Activated T-cell treated with anti-CD3 and anti-CD28 coated beads, Interleukin-2, amount 50 U/mL, for 72 hours (primary cell): ENCODE results near the gene TMED3. TPM values are rescaled to one million over a fixed set of nuclear protein-coding genes. Genes with fewer than 3 reads are reported as not detected.

Experiments used
- ATAC-seq, 2 donors: fragments of 150-1000 bp; cut with Tn5 transposase; replicated peaks in 1 of 2; 2 replicates each; pipeline ENCODE4 v1.10.0; 2021; ENCODE audit warnings: moderate library complexity in 2 of 2, mild to moderate bottlenecking in 1 of 2
- DNase-seq, 2 donors: peaks; one replicate each; pipeline ENCODE4 v3.0.0; 2021 to 2022; ENCODE audit warnings: mixed read lengths in 1 of 2
- H3K27ac Mint-ChIP-seq: one replicate; pipeline ENCODE4 v1.8.0; 2022; ENCODE audit warnings: mild to moderate bottlenecking, moderate library complexity, mixed read lengths
- H3K27me3 Mint-ChIP-seq: one replicate; pipeline ENCODE4 v1.8.0; 2022; ENCODE audit warnings: low read depth, mixed read lengths
- H3K36me3 Mint-ChIP-seq, 2 donors: one replicate each; pipeline ENCODE4 v1.8.0; 2022; ENCODE audit warnings: mixed read lengths in 2 of 2, mild to moderate bottlenecking in 1 of 2; ENCODE audit not compliant: insufficient read depth in 2 of 2
- H3K4me1 Mint-ChIP-seq: one replicate; pipeline ENCODE4 v1.8.0; 2022; ENCODE audit warnings: low read depth, mixed read lengths
- H3K4me3 Mint-ChIP-seq, 2 donors: one replicate each; pipeline ENCODE4 v1.8.0; 2022; ENCODE audit warnings: mild to moderate bottlenecking in 2 of 2, mixed read lengths in 2 of 2, moderate library complexity in 2 of 2
- H3K9me3 Mint-ChIP-seq, 2 donors: one replicate each; pipeline ENCODE4 v1.8.0; 2022; ENCODE audit warnings: mixed read lengths in 2 of 2
- total RNA-seq, 2 donors: library from RNA; stranded (reverse); gene quantifications; one replicate each; pipeline ENCODE4 v1.2.3, GENCODE V29; 2022

TMED3 gene
- 10 to 100 TPM; 42.2 to 44.8 TPM for total RNA-seq

GRCh38 chr15:79310985-79311900, at the start of gene TMED3:
TMED3 (plus strand) TSS chr15:79311112; CDS start chr15:79311250, 138 bp downstream.
- DNase-seq: peak; percentile 88
- Mint-ChIP-seq H3K36me3 (peaks cover 8 to 10% of the 10 kb centered on the region in 2 donors), H3K9me3 (no peaks in the 10 kb centered on the region), H3K27ac (peak within 1 kb of the TSS; percentile 12), H3K27me3 (peaks cover 29% of the 10 kb centered on the region), H3K4me3 (peak within 1 kb of the TSS; percentile 88 to 91), H3K4me1 (peaks cover 45% of the 10 kb centered on the region)
- ATAC-seq: peak; percentile 99

- no peaks in the 10 kb centered on the region for H3K36me3 Mint-ChIP-seq
- ATAC-seq: no peak
- DNase-seq: no peak
- H3K27ac Mint-ChIP-seq: no peak overlapping the region
- peaks cover 28% of the 10 kb centered on the region for H3K27me3 Mint-ChIP-seq
- H3K4me3 Mint-ChIP-seq: no peak overlapping the region
- H3K4me1 Mint-ChIP-seq: no peaks in the 10 kb centered on the region
- peaks cover 0 to 2% of the 10 kb centered on the region in 2 donors for H3K9me3 Mint-ChIP-seq
These were observed 49.1 kb upstream of the TMED3 start for GRCh38 chr15:79261836-79262235.

GRCh38 chr15:79265167-79265566, 45.7 kb upstream of the TMED3 start:
- no peaks in the 10 kb centered on the region for H3K4me1 Mint-ChIP-seq
- ATAC-seq (no peak), DNase-seq (no peak)
- peaks cover 31% of the 10 kb centered on the region for H3K27me3 Mint-ChIP-seq
- H3K4me3 Mint-ChIP-seq: no peak overlapping the region
- H3K27ac Mint-ChIP-seq: no peak overlapping the region
- no peaks in the 10 kb centered on the region for H3K9me3 Mint-ChIP-seq
- H3K36me3 Mint-ChIP-seq: no peaks in the 10 kb centered on the region

GRCh38 chr15:79265987-79266579, 44.8 kb upstream of the TMED3 start:
- DNase-seq: no peak
- Mint-ChIP-seq H3K4me1 (no peaks in the 10 kb centered on the region), H3K36me3 (no peaks in the 10 kb centered on the region), H3K9me3 (no peaks in the 10 kb centered on the region), H3K27me3 (peaks cover 24% of the 10 kb centered on the region), H3K4me3 (no peak overlapping the region), H3K27ac (no peak overlapping the region)
- ATAC-seq: no peak

- H3K4me1 Mint-ChIP-seq: peaks cover 8% of the 10 kb centered on the region
- no peak within 1 kb of the TSS for H3K27ac Mint-ChIP-seq
- H3K9me3 Mint-ChIP-seq: peaks cover 0 to 4% of the 10 kb centered on the region in 2 donors
- ATAC-seq (no peak), DNase-seq (no peak)
- H3K4me3 Mint-ChIP-seq: peak within 1 kb of the TSS in 1 of 2 donors; percentile 45
- peaks cover 0 to 3% of the 10 kb centered on the region in 2 donors for H3K36me3 Mint-ChIP-seq
- H3K27me3 Mint-ChIP-seq: peaks cover 66% of the 10 kb centered on the region
These were observed 28.3 kb upstream of the TMED3 start, which contains the start of gene ANKRD34C for GRCh38 chr15:79282371-79283251. ANKRD34C (plus strand) TSS chr15:79282722; CDS start chr15:79293285, 10,563 bp downstream.

- H3K27ac Mint-ChIP-seq: no peak overlapping the region
- no peak for ATAC-seq
- H3K9me3 Mint-ChIP-seq: peaks cover 0 to 4% of the 10 kb centered on the region in 2 donors
- H3K27me3 Mint-ChIP-seq: peaks cover 74% of the 10 kb centered on the region
- peaks cover 0 to 3% of the 10 kb centered on the region in 2 donors for H3K36me3 Mint-ChIP-seq
- H3K4me1 Mint-ChIP-seq: peaks cover 8% of the 10 kb centered on the region
- DNase-seq: peak; percentile 38 to 50
- H3K4me3 Mint-ChIP-seq: peak overlapping the region in 1 of 2 donors; percentile 45
These were observed 27.5 kb upstream of the TMED3 start for GRCh38 chr15:79283252-79284048.

- Mint-ChIP-seq H3K9me3 (no peaks in the 10 kb centered on the region), H3K27ac (no peak overlapping the region), H3K27me3 (peaks cover 35% of the 10 kb centered on the region), H3K36me3 (no peaks in the 10 kb centered on the region), H3K4me3 (no peak overlapping the region), H3K4me1 (peaks cover 8% of the 10 kb centered on the region)
- ATAC-seq (no peak), DNase-seq (no peak)
These were observed 20.2 kb upstream of the TMED3 start for GRCh38 chr15:79290642-79291275.

GRCh38 chr15:79292011-79292410, 18.9 kb upstream of the TMED3 start:
- no peak for ATAC-seq
- H3K36me3 Mint-ChIP-seq: no peaks in the 10 kb centered on the region
- H3K27ac Mint-ChIP-seq: no peak overlapping the region
- no peak overlapping the region for H3K4me3 Mint-ChIP-seq
- no peak for DNase-seq
- no peaks in the 10 kb centered on the region for H3K9me3 Mint-ChIP-seq
- peaks cover 23% of the 10 kb centered on the region for H3K27me3 Mint-ChIP-seq
- peaks cover 8% of the 10 kb centered on the region for H3K4me1 Mint-ChIP-seq

- H3K36me3 Mint-ChIP-seq: no peaks in the 10 kb centered on the region
- no peak for ATAC-seq
These were observed 16.8 kb upstream of the TMED3 start for GRCh38 chr15:79294075-79294474.

DNA sequence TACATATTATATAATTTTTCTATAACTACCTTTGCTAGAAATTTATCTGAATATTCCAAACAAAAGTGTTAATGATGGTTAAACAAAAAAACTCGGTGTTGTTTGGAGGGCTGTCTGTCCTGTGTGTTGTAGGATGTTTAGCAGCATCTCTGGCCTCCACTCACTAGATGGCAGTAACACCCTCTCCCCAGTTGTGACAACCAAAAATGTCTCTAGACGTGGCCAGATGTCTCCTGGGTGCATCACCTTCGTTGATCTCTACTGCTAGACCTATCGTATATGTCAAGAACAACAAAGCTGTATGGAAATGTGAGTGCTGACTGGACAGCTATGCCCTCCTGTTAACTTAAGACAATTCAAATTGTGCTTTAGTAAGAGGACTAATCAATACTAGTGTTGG, 14.3 kb upstream of the TMED3 start:
- Mint-ChIP-seq H3K36me3 (no peaks in the 10 kb centered on the region), H3K9me3 (no peaks in the 10 kb centered on the region), H3K27me3 (peaks cover 5% of the 10 kb centered on the region), H3K4me3 (no peak overlapping the region), H3K27ac (no peak overlapping the region), H3K4me1 (no peaks in the 10 kb centered on the region)
- peak in 1 of 2 donors; percentile 4 for DNase-seq
- no peak for ATAC-seq

More at GRCh38 chr15:79294075-79294474, 16.8 kb upstream of the TMED3 start:
- Mint-ChIP-seq H3K27ac (no peak overlapping the region), H3K4me3 (no peak overlapping the region), H3K4me1 (peaks cover 8% of the 10 kb centered on the region), H3K27me3 (peaks cover 12% of the 10 kb centered on the region), H3K9me3 (no peaks in the 10 kb centered on the region)
- DNase-seq: no peak

DNA sequence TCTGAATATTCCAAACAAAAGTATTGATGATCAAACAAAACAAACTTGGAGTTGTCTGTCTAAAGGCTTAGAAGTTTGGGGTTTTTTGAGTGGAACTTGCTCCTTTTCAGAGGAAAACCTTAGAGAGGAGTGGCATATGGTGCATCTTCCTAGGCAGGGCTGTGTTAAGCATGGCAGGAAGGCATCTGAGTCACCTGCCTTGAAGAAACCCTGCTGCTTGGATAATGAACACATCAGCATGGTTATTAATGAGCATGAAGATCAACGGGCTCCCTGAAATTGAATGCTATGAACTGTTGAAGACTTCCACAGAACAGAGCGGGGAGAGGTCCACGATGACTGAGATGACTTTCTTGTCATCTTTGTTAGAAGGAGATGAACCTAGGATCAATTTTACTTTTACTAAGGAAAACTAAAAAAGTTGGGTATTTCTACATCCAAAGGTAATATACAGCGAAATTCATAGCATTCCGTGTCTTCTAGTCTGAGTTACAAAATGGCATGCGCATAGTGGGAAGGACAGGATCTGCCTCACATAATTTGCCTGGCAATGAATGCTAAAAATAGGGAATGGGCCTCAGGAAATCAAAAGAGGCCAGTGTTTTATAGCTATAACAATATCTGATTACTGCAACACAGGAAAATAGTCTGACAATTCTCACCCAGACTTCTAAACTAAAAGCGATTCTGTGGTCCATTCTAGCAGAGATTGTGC, 11.6 kb upstream of the TMED3 start:
- no peak overlapping the region for H3K27ac Mint-ChIP-seq
- DNase-seq (no peak), ATAC-seq (no peak)
- H3K27me3 Mint-ChIP-seq: peaks cover 22% of the 10 kb centered on the region
- no peaks in the 10 kb centered on the region for H3K9me3 Mint-ChIP-seq
- no peaks in the 10 kb centered on the region for H3K4me1 Mint-ChIP-seq
- H3K4me3 Mint-ChIP-seq: no peak overlapping the region
- H3K36me3 Mint-ChIP-seq: no peaks in the 10 kb centered on the region
